Liver (tissue), 3 donors: ENCODE results near the gene SPEG.

Experiments used
- ATF3 ChIP-seq: IDR thresholded peaks from 2 replicates; pipeline ENCODE4 v1.6.1; 2016; ENCODE audit warnings: antibody characterized with exemption
- CTCF ChIP-seq: fragments of 150-350 bp; IDR thresholded peaks from 2 replicates; pipeline ENCODE4 v1.5.1; 2017; ENCODE audit warnings: improper control_type of control experiment, low read depth, low read length; ENCODE audit not compliant: missing input control
- FOXA1 ChIP-seq: IDR thresholded peaks from 2 replicates; pipeline ENCODE4 v1.6.1; 2016; ENCODE audit warnings: antibody characterized with exemption
- GABPA ChIP-seq, 2 donors: IDR thresholded peaks in 1 of 2; conservative IDR thresholded peaks in 1 of 2; 2 replicates each; pipeline ENCODE4 v1.6.1; 2016; ENCODE audit warnings: antibody characterized with exemption in 2 of 2, mild to moderate bottlenecking in 1 of 2, moderate library complexity in 1 of 2
- HNF4G ChIP-seq: IDR thresholded peaks from 2 replicates; pipeline ENCODE4 v1.6.1; 2016; ENCODE audit warnings: antibody characterized with exemption
- MAX ChIP-seq: IDR thresholded peaks from 2 replicates; pipeline ENCODE4 v1.6.1; 2016; ENCODE audit warnings: antibody characterized with exemption
- RAD21 ChIP-seq, 2 donors: IDR thresholded peaks; 2 replicates each; pipeline ENCODE4 v1.6.1; 2016; ENCODE audit warnings: antibody characterized with exemption in 2 of 2, mild to moderate bottlenecking in 2 of 2
- REST ChIP-seq: IDR thresholded peaks from 2 replicates; pipeline ENCODE4 v1.6.1; 2016; ENCODE audit warnings: antibody characterized with exemption, mild to moderate bottlenecking
- RXRA ChIP-seq, 2 donors: IDR thresholded peaks; 2 replicates each; pipeline ENCODE4 v1.6.1; 2017 to 2018; ENCODE audit warnings: antibody characterized with exemption in 2 of 2, mild to moderate bottlenecking in 1 of 2
- SP1 ChIP-seq: IDR thresholded peaks from 2 replicates; pipeline ENCODE4 v1.6.1; 2018; ENCODE audit warnings: antibody characterized with exemption, mild to moderate bottlenecking
- TAF1 ChIP-seq: conservative IDR thresholded peaks from 2 replicates; pipeline ENCODE4 v1.6.1; 2016; ENCODE audit warnings: antibody characterized with exemption, mild to moderate bottlenecking
- YY1 ChIP-seq: IDR thresholded peaks from 2 replicates; pipeline ENCODE4 v1.6.1; 2016; ENCODE audit warnings: antibody characterized with exemption, mild to moderate bottlenecking
- ZBTB33 ChIP-seq: IDR thresholded peaks from 2 replicates; pipeline ENCODE4 v1.6.1; 2016; ENCODE audit warnings: antibody characterized with exemption
- donor health status: healthy.
- donor health status: healthy.

GRCh38 chr2:219410390-219410789 is 24.3 kb upstream of the SPEG start:
- TF ChIP-seq CTCF (no peak), REST (no peak), GABPA (IDR thresholded peaks at IDR 0.05 in 1 of 2, conservative IDR thresholded peaks at IDR 0.05 in 1 of 2) (no peak), RXRA (IDR thresholded peaks at IDR 0.05) (no peak), MAX (no peak), ATF3 (no peak), TAF1 (no peak), SP1 (no peak), ZBTB33 (no peak), RAD21 (IDR thresholded peaks at IDR 0.05) (no peak), YY1 (no peak), FOXA1 (no peak), HNF4G (no peak)
